GM13977 (cell line): ENCODE results near the gene COX20.

ENCODE experiments used
- DNase-seq: peaks from one replicate; pipeline ENCODE4 v3.0.0; 2012; ENCODE audit warnings: low spot score
- in situ Hi-C: fragments of 300-500 bp; cut with MboI; formaldehyde crosslinking; loops from one replicate; pipeline ENCODE4 v1.12.0; 2022; ENCODE audit warnings: low sequenced_read_pairs, low pct_unique_long_range_greater_than_20kb, mixed read lengths, inconsistent platforms; ENCODE audit not compliant: unreplicated experiment
- TF ChIP-seq, protein P1 (sequence below): IDR thresholded peaks from 2 replicates; pipeline ENCODE4 v1.5.1; 2012; ENCODE audit warnings: mild to moderate bottlenecking, control low read depth; ENCODE audit not compliant: insufficient read depth; ENCODE audit errors: extremely low read depth, missing control alignments

COX20 gene

GRCh38 chr1:244841273-244841927, 5.9 kb downstream of the COX20 start:
- TF ChIP-seq, protein P1, sequence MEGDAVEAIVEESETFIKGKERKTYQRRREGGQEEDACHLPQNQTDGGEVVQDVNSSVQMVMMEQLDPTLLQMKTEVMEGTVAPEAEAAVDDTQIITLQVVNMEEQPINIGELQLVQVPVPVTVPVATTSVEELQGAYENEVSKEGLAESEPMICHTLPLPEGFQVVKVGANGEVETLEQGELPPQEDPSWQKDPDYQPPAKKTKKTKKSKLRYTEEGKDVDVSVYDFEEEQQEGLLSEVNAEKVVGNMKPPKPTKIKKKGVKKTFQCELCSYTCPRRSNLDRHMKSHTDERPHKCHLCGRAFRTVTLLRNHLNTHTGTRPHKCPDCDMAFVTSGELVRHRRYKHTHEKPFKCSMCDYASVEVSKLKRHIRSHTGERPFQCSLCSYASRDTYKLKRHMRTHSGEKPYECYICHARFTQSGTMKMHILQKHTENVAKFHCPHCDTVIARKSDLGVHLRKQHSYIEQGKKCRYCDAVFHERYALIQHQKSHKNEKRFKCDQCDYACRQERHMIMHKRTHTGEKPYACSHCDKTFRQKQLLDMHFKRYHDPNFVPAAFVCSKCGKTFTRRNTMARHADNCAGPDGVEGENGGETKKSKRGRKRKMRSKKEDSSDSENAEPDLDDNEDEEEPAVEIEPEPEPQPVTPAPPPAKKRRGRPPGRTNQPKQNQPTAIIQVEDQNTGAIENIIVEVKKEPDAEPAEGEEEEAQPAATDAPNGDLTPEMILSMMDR, result no peak
- no peak for DNase-seq
- in situ Hi-C loops, result no loop called here

- in situ Hi-C loops, result no loop called here
- TF ChIP-seq, protein P1, result no peak
- no peak for DNase-seq
Observed at GRCh38 chr1:244843148-244843978, 7.9 kb downstream of the COX20 start.

DNA sequence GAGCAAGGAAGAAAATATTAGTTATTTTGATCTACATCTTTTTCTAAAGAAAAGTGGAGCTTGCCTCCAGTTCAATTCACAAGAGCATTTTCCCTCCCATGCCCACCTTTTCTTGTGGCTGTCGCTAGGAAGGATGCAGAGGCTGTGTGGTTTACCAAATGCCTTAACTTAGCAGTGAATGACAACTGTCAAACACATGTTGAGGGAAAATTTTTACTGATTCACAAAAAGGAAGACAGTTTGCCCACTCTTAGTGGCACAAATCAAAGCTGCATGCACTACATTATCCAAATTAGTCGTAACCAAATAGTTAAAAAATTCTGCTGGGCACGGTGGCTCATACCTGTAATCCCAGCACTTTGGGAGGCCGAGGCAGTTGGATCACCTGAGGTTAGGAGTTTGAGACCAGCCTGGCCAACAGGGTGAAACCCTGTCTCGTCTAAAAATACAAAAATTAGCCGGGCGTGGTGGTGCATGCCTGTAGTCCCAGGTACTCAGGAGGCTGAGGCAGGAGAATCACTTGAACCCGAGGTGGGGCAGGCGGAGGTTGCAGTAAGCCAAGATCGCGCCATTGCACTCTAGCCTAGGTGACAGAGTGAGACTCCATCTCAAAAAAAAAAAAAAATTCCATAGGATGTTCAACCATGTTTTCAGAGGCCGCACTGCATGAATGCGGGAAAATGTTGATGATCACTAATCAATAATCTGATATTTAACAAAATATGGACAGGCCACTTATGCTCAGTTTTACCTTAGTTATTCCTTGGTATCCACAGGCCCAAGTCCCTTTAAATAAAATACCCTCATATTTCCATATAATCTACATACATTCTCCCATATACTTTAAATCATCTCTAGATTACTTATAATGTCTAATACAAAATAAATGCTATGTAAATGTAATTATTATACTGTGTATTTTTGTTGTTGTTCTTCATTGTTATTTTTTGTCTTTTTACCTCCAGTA, 9.0 kb downstream of the COX20 start:
- TF ChIP-seq, protein P1, result no peak
- no peak for DNase-seq
- in situ Hi-C loops, result no loop called here

GRCh38 chr1:244846653-244847052, 11.2 kb downstream of the COX20 start:
- in situ Hi-C loops, result no loop called here
- DNase-seq, result no peak
- TF ChIP-seq, protein P1, result no peak

GRCh38 chr1:244849189-244849866, 13.9 kb downstream of the COX20 start:
- in situ Hi-C loops, result no loop called here
- DNase-seq, result no peak
- TF ChIP-seq, protein P1, result no peak
